Liver (tissue), 9 donors: ENCODE data around the gene CCSAP. TPM values are rescaled to one million over a fixed set of nuclear protein-coding genes. Genes with fewer than 3 reads are reported as not detected.
A peak's percentile ranks its signal among the peaks of the same experiment; 100 is the strongest.

Experiments
- DNase-seq: peaks from one replicate; pipeline ENCODE4 v3.0.0-alpha.2; 2017; ENCODE audit warnings: low spot score
- H3K27ac ChIP-seq, 2 donors: one replicate each; pipeline ENCODE4 v1.7.0; 2013; ENCODE audit warnings: inconsistent platforms in 2 of 2, low read length in 2 of 2, control low read depth in 1 of 2, low read depth in 1 of 2, mild to moderate bottlenecking in 1 of 2
- H3K27me3 ChIP-seq, 4 donors: one replicate each; pipeline versions ENCODE4 v1.6.1 to v1.7.0; 2013; ENCODE audit warnings: low read length in 3 of 4, inconsistent platforms in 1 of 4, mild to moderate bottlenecking in 1 of 4, moderate library complexity in 1 of 4; ENCODE audit not compliant: control insufficient read depth in 4 of 4, insufficient read depth in 4 of 4
- H3K36me3 ChIP-seq, 4 donors: one replicate each; pipeline versions ENCODE4 v1.6.1 to v1.7.0; 2013; ENCODE audit warnings: low read length in 3 of 4, mild to moderate bottlenecking in 3 of 4, low read depth in 1 of 4, moderate library complexity in 1 of 4; ENCODE audit not compliant: control insufficient read depth in 4 of 4, insufficient read depth in 3 of 4
- H3K4me1 ChIP-seq, 4 donors: one replicate each; pipeline versions ENCODE4 v1.6.1 to v1.7.0; 2013; ENCODE audit warnings: low read length in 3 of 4, mild to moderate bottlenecking in 3 of 4, moderate library complexity in 1 of 4; ENCODE audit not compliant: control insufficient read depth in 4 of 4, insufficient read depth in 4 of 4
- H3K4me3 ChIP-seq, 3 donors: one replicate each; pipeline versions ENCODE4 v1.6.1 to v1.7.0; 2013; ENCODE audit warnings: low read length in 3 of 3, control low read depth in 1 of 3, low read depth in 1 of 3, mild to moderate bottlenecking in 1 of 3
- H3K9ac ChIP-seq, 2 donors: one replicate each; pipeline ENCODE4 v1.7.0; 2013; ENCODE audit warnings: low read length in 2 of 2, mild to moderate bottlenecking in 2 of 2, moderate library complexity in 2 of 2, control low read depth in 1 of 2, low read depth in 1 of 2
- H3K9me3 ChIP-seq, 4 donors: one replicate each; pipeline versions ENCODE4 v1.6.1 to v1.7.0; 2013; ENCODE audit warnings: low read length in 3 of 4; ENCODE audit not compliant: control insufficient read depth in 4 of 4
- EGR1 ChIP-seq, 2 donors: IDR thresholded peaks; 2 replicates each; pipeline ENCODE4 v1.6.1; 2016 to 2018; ENCODE audit warnings: antibody characterized with exemption in 2 of 2, low read depth in 2 of 2
- FOXA1 ChIP-seq: IDR thresholded peaks from 2 replicates; pipeline ENCODE4 v1.6.1; 2016; ENCODE audit warnings: antibody characterized with exemption
- FOXA2 ChIP-seq: IDR thresholded peaks from 2 replicates; pipeline ENCODE4 v1.6.1; 2016; ENCODE audit warnings: antibody characterized with exemption
- GABPA ChIP-seq, 2 donors: IDR thresholded peaks in 1 of 2; conservative IDR thresholded peaks in 1 of 2; 2 replicates each; pipeline ENCODE4 v1.6.1; 2016; ENCODE audit warnings: antibody characterized with exemption in 2 of 2, mild to moderate bottlenecking in 1 of 2, moderate library complexity in 1 of 2
- HNF4A ChIP-seq, 2 donors: conservative IDR thresholded peaks; 2 replicates each; pipeline ENCODE4 v1.6.1; 2016; ENCODE audit warnings: antibody characterized with exemption in 2 of 2, mild to moderate bottlenecking in 2 of 2
- HNF4G ChIP-seq: IDR thresholded peaks from 2 replicates; pipeline ENCODE4 v1.6.1; 2016; ENCODE audit warnings: antibody characterized with exemption
- JUND ChIP-seq, 2 donors: IDR thresholded peaks; 2 replicates each; pipeline ENCODE4 v1.6.1; 2016; ENCODE audit warnings: antibody characterized with exemption in 2 of 2
- NR2F2 ChIP-seq: IDR thresholded peaks from 2 replicates; pipeline ENCODE4 v1.6.1; 2016; ENCODE audit warnings: antibody characterized with exemption
- RAD21 ChIP-seq, 2 donors: IDR thresholded peaks; 2 replicates each; pipeline ENCODE4 v1.6.1; 2016; ENCODE audit warnings: antibody characterized with exemption in 2 of 2, mild to moderate bottlenecking in 2 of 2
- RXRA ChIP-seq, 2 donors: IDR thresholded peaks; 2 replicates each; pipeline ENCODE4 v1.6.1; 2017 to 2018; ENCODE audit warnings: antibody characterized with exemption in 2 of 2, mild to moderate bottlenecking in 1 of 2
- SP1 ChIP-seq: IDR thresholded peaks from 2 replicates; pipeline ENCODE4 v1.6.1; 2018; ENCODE audit warnings: antibody characterized with exemption, mild to moderate bottlenecking
- TAF1 ChIP-seq: conservative IDR thresholded peaks from 2 replicates; pipeline ENCODE4 v1.6.1; 2016; ENCODE audit warnings: antibody characterized with exemption, mild to moderate bottlenecking
- YY1 ChIP-seq: IDR thresholded peaks from 2 replicates; pipeline ENCODE4 v1.6.1; 2016; ENCODE audit warnings: antibody characterized with exemption, mild to moderate bottlenecking
- WGBS: extraction: QIAGEN DNeasy Blood & Tissue Kit; methylation state at CpG from one replicate; pipeline ENCODE4 v1.1.7; 2013; 5-methylcytosine and 5-hydroxymethylcytosine counted together
- polyA plus RNA-seq, 2 donors: library from polyadenylated mRNA; stranded (reverse) in 1 of 2; unstranded in 1 of 2; fragments of 200-250 nt in 1 of 2; fragments of >200 nt in 1 of 2; fragmentation: Nextera tagmentation in 1 of 2; extraction: Ambion mirVana in 1 of 2; gene quantifications; one replicate each; pipeline versions ENCODE4 v1.2.1 to v1.2.3, GENCODE V29; 2013 to 2015
- total RNA-seq, 2 donors: library from RNA; depleted of rRNA; stranded (reverse); fragments of >200 nt; gene quantifications; one replicate each; pipeline ENCODE4 v1.2.3, GENCODE V29; 2014
- TF ChIP-seq, protein P1 (sequence below): IDR thresholded peaks from 2 replicates; pipeline ENCODE4 v1.6.1; 2016; ENCODE audit warnings: antibody characterized with exemption
- TF ChIP-seq, protein P2 (sequence below): IDR thresholded peaks from 2 replicates; pipeline ENCODE4 v1.6.1; 2016; ENCODE audit warnings: antibody characterized with exemption
- TF ChIP-seq, protein P3 (sequence below): IDR thresholded peaks from 2 replicates; pipeline ENCODE4 v1.6.1; 2016; ENCODE audit warnings: antibody characterized with exemption
- TF ChIP-seq, protein P4 (sequence below): fragments of 150-350 bp; IDR thresholded peaks from 2 replicates; pipeline ENCODE4 v1.5.1; 2017; ENCODE audit warnings: improper control_type of control experiment, low read depth, low read length; ENCODE audit not compliant: missing input control
- TF ChIP-seq, protein P5 (sequence below): IDR thresholded peaks from 2 replicates; pipeline ENCODE4 v1.6.1; 2016; ENCODE audit warnings: antibody characterized with exemption, mild to moderate bottlenecking
- donor health status: healthy.
- donor health status: healthy.
- donor health status: healthy.
- donor health status: healthy.
- donor health status: healthy.

CCSAP gene
- total and polyA plus RNA-seq, 4 donors: 0.77 to 4.6 (median 1.7) TPM

DNA sequence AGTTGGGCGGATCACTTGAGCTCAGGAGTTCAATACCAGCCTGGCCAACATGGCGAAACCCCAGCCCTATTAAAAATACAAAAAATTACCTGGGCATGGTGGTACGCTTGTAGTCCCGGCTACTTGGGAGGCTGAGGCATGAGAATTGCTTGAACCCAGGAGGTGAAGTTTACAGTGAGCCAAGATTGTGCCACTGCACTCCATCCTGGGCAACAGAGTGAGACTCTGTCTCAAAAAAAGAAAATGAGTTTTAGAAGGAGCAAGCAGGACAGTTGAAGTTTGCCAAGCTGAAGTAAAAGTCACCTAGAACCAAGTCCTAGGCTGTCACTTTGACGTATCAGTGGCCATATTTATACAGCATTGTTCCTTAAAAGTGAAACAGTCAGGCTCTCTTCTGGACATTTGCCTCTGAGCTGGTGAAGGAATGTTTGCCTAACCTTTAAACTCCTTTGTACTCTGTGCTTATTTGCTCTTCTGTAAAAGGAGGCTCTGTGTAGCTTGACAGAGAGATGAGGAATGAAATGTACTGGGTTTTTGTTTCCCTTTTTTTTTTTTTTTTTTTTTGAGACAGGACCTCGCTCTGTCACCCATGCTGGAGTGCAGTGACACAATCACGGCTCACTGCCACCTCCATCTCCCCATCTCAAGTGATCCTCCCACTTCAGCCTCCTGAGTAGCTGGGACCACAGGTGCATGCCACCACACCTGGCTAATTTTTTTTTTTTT lies 69.2 kb downstream of the CCSAP start (continued):
- TF ChIP-seq, protein P1, sequence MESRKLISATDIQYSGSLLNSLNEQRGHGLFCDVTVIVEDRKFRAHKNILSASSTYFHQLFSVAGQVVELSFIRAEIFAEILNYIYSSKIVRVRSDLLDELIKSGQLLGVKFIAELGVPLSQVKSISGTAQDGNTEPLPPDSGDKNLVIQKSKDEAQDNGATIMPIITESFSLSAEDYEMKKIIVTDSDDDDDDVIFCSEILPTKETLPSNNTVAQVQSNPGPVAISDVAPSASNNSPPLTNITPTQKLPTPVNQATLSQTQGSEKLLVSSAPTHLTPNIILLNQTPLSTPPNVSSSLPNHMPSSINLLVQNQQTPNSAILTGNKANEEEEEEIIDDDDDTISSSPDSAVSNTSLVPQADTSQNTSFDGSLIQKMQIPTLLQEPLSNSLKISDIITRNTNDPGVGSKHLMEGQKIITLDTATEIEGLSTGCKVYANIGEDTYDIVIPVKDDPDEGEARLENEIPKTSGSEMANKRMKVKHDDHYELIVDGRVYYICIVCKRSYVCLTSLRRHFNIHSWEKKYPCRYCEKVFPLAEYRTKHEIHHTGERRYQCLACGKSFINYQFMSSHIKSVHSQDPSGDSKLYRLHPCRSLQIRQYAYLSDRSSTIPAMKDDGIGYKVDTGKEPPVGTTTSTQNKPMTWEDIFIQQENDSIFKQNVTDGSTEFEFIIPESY: peak; percentile 44
- TF ChIP-seq TAF1: peak; percentile 47
- TF ChIP-seq NR2F2: peak; percentile 57
- TF ChIP-seq SP1: peak; percentile 86
- peak; percentile 42 to 53 for TF ChIP-seq RAD21 (IDR thresholded peaks at IDR 0.05)
- TF ChIP-seq HNF4A (conservative IDR thresholded peaks at IDR 0.05): peak; percentile 87
- peak; percentile 72 to 84 for TF ChIP-seq JUND (IDR thresholded peaks at IDR 0.05)
- TF ChIP-seq EGR1 (IDR thresholded peaks at IDR 0.05; ENCODE audit: low read depth in 2 of 2): peak in 1 of 2 donors; percentile 11
- peak; percentile 85 to 89 for TF ChIP-seq RXRA (IDR thresholded peaks at IDR 0.05)
- TF ChIP-seq GABPA (IDR thresholded peaks at IDR 0.05 in 1 of 2, conservative IDR thresholded peaks at IDR 0.05 in 1 of 2): peak in 1 of 2 donors; percentile 25

DNA sequence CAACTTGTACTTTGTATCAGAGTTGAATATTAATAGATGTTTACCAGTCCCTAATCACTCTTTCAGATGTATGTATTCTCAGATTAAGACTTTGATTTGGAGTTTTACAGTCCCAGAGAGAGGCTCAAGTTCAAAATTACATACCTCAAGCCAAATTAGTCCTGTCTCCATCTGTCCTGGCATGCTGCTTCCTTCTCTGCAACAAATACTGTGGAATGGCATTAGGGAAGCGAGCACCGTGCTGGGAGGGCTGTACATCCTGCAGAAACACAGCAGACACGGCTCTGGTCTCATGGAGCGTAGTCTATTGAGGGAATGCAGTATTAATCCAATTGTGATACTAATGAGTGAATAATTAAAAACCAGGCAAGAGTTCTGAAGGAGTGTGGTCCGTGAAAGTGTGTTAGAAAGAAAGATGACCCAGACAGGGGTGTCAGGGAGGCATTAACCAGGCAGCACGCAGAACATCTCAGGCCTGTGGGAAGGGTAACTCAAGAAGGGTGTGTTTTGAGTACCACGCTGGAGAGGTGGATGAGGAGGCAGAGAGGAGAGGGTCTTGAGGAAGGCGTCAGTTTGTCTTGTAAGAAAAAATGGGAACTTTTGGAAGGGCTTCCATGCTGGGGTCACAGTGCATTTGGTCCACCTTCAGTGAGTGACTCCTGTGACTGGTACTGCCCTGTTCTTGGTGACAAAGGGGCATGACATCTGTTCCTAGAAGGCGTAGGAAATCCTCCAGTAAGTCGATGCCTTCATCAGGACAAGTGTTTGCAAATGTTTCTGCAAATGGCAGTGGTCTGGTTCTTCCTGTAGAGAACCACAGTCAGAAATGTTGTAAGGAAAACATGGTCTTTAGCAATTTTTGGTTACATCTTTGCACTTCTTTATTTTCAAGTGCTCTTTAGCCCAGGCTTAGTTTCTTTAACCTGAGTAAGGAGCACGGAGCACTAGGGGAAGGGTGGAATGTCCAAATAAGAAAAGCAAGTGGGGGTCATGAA lies 70.4 kb downstream of the CCSAP start:
- Histone ChIP-seq H3K27ac (peak overlapping the region; percentile 61 to 96), H3K36me3 (no peaks in the 10 kb centered on the region), H3K9me3 (no peaks in the 10 kb centered on the region), H3K4me1 (peaks cover 10 to 53% (median 38%) of the 10 kb centered on the region in 4 donors), H3K4me3 (peak overlapping the region; percentile 37 to 95 (median 79)), H3K27me3 (no peaks in the 10 kb centered on the region), H3K9ac (peak overlapping the region; percentile 82 to 94)
- TF ChIP-seq, protein P1: no peak
- no peak for TF ChIP-seq JUND (IDR thresholded peaks at IDR 0.05)
- no peak for TF ChIP-seq RXRA (IDR thresholded peaks at IDR 0.05)
- TF ChIP-seq, protein P2, sequence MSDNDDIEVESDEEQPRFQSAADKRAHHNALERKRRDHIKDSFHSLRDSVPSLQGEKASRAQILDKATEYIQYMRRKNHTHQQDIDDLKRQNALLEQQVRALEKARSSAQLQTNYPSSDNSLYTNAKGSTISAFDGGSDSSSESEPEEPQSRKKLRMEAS: no peak
- TF ChIP-seq FOXA1: no peak
- TF ChIP-seq, protein P3, sequence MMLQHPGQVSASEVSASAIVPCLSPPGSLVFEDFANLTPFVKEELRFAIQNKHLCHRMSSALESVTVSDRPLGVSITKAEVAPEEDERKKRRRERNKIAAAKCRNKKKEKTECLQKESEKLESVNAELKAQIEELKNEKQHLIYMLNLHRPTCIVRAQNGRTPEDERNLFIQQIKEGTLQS: no peak
- TF ChIP-seq EGR1 (IDR thresholded peaks at IDR 0.05; ENCODE audit: low read depth in 2 of 2): no peak
- no peak for TF ChIP-seq FOXA2
- TF ChIP-seq HNF4A (conservative IDR thresholded peaks at IDR 0.05): no peak
- no peak for TF ChIP-seq SP1
- TF ChIP-seq, protein P4, sequence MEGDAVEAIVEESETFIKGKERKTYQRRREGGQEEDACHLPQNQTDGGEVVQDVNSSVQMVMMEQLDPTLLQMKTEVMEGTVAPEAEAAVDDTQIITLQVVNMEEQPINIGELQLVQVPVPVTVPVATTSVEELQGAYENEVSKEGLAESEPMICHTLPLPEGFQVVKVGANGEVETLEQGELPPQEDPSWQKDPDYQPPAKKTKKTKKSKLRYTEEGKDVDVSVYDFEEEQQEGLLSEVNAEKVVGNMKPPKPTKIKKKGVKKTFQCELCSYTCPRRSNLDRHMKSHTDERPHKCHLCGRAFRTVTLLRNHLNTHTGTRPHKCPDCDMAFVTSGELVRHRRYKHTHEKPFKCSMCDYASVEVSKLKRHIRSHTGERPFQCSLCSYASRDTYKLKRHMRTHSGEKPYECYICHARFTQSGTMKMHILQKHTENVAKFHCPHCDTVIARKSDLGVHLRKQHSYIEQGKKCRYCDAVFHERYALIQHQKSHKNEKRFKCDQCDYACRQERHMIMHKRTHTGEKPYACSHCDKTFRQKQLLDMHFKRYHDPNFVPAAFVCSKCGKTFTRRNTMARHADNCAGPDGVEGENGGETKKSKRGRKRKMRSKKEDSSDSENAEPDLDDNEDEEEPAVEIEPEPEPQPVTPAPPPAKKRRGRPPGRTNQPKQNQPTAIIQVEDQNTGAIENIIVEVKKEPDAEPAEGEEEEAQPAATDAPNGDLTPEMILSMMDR: no peak
- no peak for TF ChIP-seq GABPA (IDR thresholded peaks at IDR 0.05 in 1 of 2, conservative IDR thresholded peaks at IDR 0.05 in 1 of 2)
- TF ChIP-seq NR2F2: no peak
- TF ChIP-seq, protein P5, sequence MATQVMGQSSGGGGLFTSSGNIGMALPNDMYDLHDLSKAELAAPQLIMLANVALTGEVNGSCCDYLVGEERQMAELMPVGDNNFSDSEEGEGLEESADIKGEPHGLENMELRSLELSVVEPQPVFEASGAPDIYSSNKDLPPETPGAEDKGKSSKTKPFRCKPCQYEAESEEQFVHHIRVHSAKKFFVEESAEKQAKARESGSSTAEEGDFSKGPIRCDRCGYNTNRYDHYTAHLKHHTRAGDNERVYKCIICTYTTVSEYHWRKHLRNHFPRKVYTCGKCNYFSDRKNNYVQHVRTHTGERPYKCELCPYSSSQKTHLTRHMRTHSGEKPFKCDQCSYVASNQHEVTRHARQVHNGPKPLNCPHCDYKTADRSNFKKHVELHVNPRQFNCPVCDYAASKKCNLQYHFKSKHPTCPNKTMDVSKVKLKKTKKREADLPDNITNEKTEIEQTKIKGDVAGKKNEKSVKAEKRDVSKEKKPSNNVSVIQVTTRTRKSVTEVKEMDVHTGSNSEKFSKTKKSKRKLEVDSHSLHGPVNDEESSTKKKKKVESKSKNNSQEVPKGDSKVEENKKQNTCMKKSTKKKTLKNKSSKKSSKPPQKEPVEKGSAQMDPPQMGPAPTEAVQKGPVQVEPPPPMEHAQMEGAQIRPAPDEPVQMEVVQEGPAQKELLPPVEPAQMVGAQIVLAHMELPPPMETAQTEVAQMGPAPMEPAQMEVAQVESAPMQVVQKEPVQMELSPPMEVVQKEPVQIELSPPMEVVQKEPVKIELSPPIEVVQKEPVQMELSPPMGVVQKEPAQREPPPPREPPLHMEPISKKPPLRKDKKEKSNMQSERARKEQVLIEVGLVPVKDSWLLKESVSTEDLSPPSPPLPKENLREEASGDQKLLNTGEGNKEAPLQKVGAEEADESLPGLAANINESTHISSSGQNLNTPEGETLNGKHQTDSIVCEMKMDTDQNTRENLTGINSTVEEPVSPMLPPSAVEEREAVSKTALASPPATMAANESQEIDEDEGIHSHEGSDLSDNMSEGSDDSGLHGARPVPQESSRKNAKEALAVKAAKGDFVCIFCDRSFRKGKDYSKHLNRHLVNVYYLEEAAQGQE: no peak
- no peak for TF ChIP-seq TAF1
- TF ChIP-seq RAD21 (IDR thresholded peaks at IDR 0.05): no peak
- no peak for TF ChIP-seq YY1
- TF ChIP-seq HNF4G: no peak
- 42% methylated on average over 11 of the region's 11 CpGs for WGBS
- DNase-seq: no peak
